WI38 (cell line): ENCODE measurements around the gene CD80.

Source experiments
- H3K4me3 ChIP-seq: 2 replicates; pipeline ENCODE4 v1.5.1; 2011; ENCODE audit warnings: low read depth, mild to moderate bottlenecking, control low read depth, low read length
- CTCF ChIP-seq: IDR thresholded peaks from 2 replicates; pipeline ENCODE4 v1.5.1; 2012; ENCODE audit warnings: low read depth, mild to moderate bottlenecking, control low read depth, low read length

Gene CD80

DNA sequence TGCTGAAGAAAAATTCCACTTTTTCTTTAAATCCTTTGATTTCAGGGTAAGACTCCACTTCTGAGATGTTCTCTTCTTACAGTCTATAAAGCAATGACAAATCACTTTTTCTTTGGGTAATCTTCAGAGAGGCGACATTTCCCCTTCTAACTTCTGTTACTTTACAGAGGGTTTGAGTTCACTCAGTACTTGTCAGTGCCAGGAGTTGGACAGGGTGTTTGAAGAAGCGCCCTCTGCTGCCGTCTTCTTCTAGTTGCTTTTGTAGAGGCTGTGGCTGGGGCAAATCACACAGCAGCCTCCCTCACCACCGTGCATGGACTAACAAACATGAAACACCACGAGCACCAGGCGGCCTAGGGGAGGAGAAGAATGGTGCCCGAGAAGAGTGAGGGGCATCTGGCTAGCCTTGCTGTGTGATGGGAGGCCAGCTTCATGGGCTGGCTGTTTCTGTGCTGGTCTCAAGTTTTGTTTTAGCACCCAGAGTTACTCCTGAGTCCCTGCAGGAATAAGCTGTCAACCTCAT lies at the start of gene CD80:
Gene CD80 (minus strand): TSS at position 174 of the 523 bp plus-strand sequence. CDS start 1,886 bp downstream, outside the sequence.
- H3K4me3 ChIP-seq = no peak within 1 kb of the TSS

DNA sequence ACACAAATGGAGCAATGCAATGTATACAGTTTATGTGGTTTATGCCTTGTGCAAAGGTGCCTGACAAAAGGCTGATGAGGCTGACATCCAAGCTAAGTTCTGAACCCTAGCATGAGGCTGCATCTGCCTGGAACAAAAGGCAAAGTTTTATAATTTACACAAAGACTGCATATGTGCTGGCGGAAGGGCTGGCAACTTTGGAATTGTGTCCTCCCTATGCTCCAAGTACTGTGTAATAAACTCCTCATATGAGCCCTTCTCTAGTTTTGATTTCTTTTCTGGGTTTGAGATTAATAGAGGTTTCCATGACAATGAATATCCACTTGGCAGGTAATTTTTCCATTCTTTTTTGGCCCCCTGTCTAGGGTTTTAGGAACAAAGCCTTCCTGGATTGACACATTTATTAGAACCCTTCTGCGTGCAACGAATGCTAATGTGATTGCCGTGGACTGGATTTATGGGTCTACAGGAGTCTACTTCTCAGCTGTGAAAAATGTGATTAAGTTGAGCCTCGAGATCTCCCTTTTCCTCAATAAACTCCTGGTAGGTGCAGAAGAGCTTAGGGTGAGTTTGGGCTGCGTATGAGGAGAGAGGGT lies 49.1 kb upstream of the CD80 start:
- no peak for TF ChIP-seq CTCF
- H3K4me3 ChIP-seq = no peak overlapping the region

More for the DNA sequence above, at the start of gene CD80:
- TF ChIP-seq CTCF = no peak

- no peak overlapping the region for H3K4me3 ChIP-seq
- TF ChIP-seq CTCF = no peak
These were observed 45.5 kb upstream of the CD80 start for GRCh38 chr3:119604878-119605277.

GRCh38 chr3:119602676-119603075 lies 43.3 kb upstream of the CD80 start:
- H3K4me3 ChIP-seq = no peak overlapping the region

GRCh38 chr3:119601154-119601553 lies 41.7 kb upstream of the CD80 start:
- TF ChIP-seq CTCF = no peak
- H3K4me3 ChIP-seq = no peak overlapping the region

More at GRCh38 chr3:119602676-119603075, 43.3 kb upstream of the CD80 start:
- TF ChIP-seq CTCF = no peak

- no peak overlapping the region for H3K4me3 ChIP-seq
- TF ChIP-seq CTCF = peak; percentile 14; the same call in 1 of the 2 replicates
These were observed 41.3 kb upstream of the CD80 start for GRCh38 chr3:119600732-119601131.

DNA sequence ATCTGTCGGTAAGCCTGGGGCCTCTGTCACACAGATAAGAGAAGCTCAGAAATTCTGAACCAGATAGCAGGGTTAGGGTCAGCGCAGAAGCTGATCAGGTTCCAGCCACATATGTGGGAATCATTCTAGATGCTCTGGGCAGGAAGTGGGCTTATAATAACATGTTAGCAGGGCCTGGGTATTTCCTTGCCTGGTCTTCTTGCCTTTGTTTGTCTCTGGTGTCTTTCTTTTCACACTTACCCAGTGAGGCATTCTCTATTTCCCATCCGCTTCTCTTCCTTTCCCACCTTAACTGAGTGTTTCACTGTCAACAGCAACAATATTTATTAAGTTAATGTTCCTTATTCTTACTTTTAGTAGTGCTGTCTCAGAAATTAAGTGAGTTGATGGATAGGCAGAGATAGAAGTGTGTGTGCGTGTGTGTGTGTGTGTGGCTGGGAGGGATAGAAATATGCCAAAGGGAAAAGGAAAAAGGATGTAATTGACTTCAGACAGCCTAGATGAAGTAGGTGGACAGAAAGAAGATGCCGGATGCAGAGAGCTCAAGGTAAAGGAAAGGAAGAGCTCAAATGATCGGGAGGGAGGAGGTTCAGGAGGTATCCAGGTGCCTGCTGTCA lies 40.3 kb upstream of the CD80 start:
- no peak overlapping the region for H3K4me3 ChIP-seq
- no peak for TF ChIP-seq CTCF
